Activated naive CD4-positive, alpha-beta T cell treated with anti-CD3 and anti-CD28 coated beads, Interleukin-2, amount 50 U/mL, for 72 hours (primary cell): ENCODE results near the gene SCFD2. TPM values are rescaled to one million over a fixed set of nuclear protein-coding genes. Genes with fewer than 3 reads are reported as not detected.

ENCODE experiments used
- ATAC-seq, 2 donors: fragments of 150-1000 bp; cut with Tn5 transposase; 2 replicates each; pipeline ENCODE4 v1.10.0; 2021; ENCODE audit warnings: mild to moderate bottlenecking in 2 of 2, moderate library complexity in 2 of 2
- DNase-seq, 2 donors: peaks; one replicate each; pipeline ENCODE4 v3.0.0; 2021 to 2022; ENCODE audit warnings: low spot score in 2 of 2
- H3K27ac Mint-ChIP-seq, 2 donors: one replicate each; pipeline ENCODE4 v1.8.0; 2022; ENCODE audit warnings: mild to moderate bottlenecking in 2 of 2, mixed read lengths in 2 of 2
- H3K36me3 Mint-ChIP-seq, 2 donors: one replicate each; pipeline ENCODE4 v1.8.0; 2022; ENCODE audit warnings: mixed read lengths in 2 of 2
- H3K9me3 Mint-ChIP-seq, 2 donors: one replicate each; pipeline ENCODE4 v1.8.0; 2022; ENCODE audit warnings: mixed read lengths in 2 of 2
- total RNA-seq, 2 donors: library from RNA; stranded (reverse); gene quantifications; one replicate each; pipeline ENCODE4 v1.2.3, GENCODE V29; 2022

SCFD2 gene
- total RNA-seq, 2 donors from 2014 or later, result 15.6 to 29.1 TPM

- ATAC-seq (no peak), DNase-seq (no peak)
- H3K27ac Mint-ChIP-seq, result no peak overlapping the region
- no peaks in the 10 kb centered on the region for H3K9me3 Mint-ChIP-seq
- H3K36me3 Mint-ChIP-seq, result peaks cover 6 to 20% of the 10 kb centered on the region in 2 donors
These were observed 413.3 kb downstream of the SCFD2 start for GRCh38 chr4:52952540-52952939.

GRCh38 chr4:52951016-52951415, 414.8 kb downstream of the SCFD2 start:
- ATAC-seq, result no peak
- Mint-ChIP-seq H3K36me3 (peaks cover 6 to 20% of the 10 kb centered on the region in 2 donors), H3K27ac (no peak overlapping the region), H3K9me3 (no peaks in the 10 kb centered on the region)
- no peak for DNase-seq

GRCh38 chr4:52950226-52950625, 415.6 kb downstream of the SCFD2 start:
- H3K27ac Mint-ChIP-seq, result no peak overlapping the region
- peaks cover 6 to 20% of the 10 kb centered on the region in 2 donors for H3K36me3 Mint-ChIP-seq
- no peak for DNase-seq
- ATAC-seq, result no peak
- no peaks in the 10 kb centered on the region for H3K9me3 Mint-ChIP-seq

- Mint-ChIP-seq H3K36me3 (peaks cover 6 to 18% of the 10 kb centered on the region in 2 donors), H3K9me3 (no peaks in the 10 kb centered on the region), H3K27ac (no peak overlapping the region)
- DNase-seq (no peak), ATAC-seq (no peak)
These were observed 416.5 kb downstream of the SCFD2 start for GRCh38 chr4:52949336-52949735.

- no peaks in the 10 kb centered on the region for H3K9me3 Mint-ChIP-seq
- H3K27ac Mint-ChIP-seq, result no peak overlapping the region
- H3K36me3 Mint-ChIP-seq, result peaks cover 6 to 15% of the 10 kb centered on the region in 2 donors
- no peak for DNase-seq
- ATAC-seq, result no peak
These were observed 417.8 kb downstream of the SCFD2 start for GRCh38 chr4:52948057-52948423.

- H3K27ac Mint-ChIP-seq, result no peak overlapping the region
- H3K9me3 Mint-ChIP-seq, result no peaks in the 10 kb centered on the region
- no peak for DNase-seq
- ATAC-seq, result no peak
- peaks cover 6 to 15% of the 10 kb centered on the region in 2 donors for H3K36me3 Mint-ChIP-seq
These were observed 418.3 kb downstream of the SCFD2 start for GRCh38 chr4:52947401-52948056.

GRCh38 chr4:52946855-52947254, 419.0 kb downstream of the SCFD2 start:
- Mint-ChIP-seq H3K36me3 (peaks cover 6 to 15% of the 10 kb centered on the region in 2 donors), H3K9me3 (no peaks in the 10 kb centered on the region), H3K27ac (no peak overlapping the region)
- no peak for DNase-seq
- no peak for ATAC-seq

- no peak overlapping the region for H3K27ac Mint-ChIP-seq
- no peaks in the 10 kb centered on the region for H3K9me3 Mint-ChIP-seq
- no peak for ATAC-seq
These were observed 419.9 kb downstream of the SCFD2 start for GRCh38 chr4:52945982-52946381.

GRCh38 chr4:52945326-52945898, 420.4 kb downstream of the SCFD2 start:
- H3K36me3 Mint-ChIP-seq, result peaks cover 5 to 6% of the 10 kb centered on the region in 2 donors
- no peak for DNase-seq
- ATAC-seq, result no peak
- no peak overlapping the region for H3K27ac Mint-ChIP-seq
- H3K9me3 Mint-ChIP-seq, result no peaks in the 10 kb centered on the region

More at GRCh38 chr4:52945982-52946381, 419.9 kb downstream of the SCFD2 start:
- no peak for DNase-seq
- peaks cover 6 to 8% of the 10 kb centered on the region in 2 donors for H3K36me3 Mint-ChIP-seq

GRCh38 chr4:52943677-52944076, 422.2 kb downstream of the SCFD2 start:
- no peaks in the 10 kb centered on the region for H3K9me3 Mint-ChIP-seq
- DNase-seq (no peak), ATAC-seq (no peak)
- H3K27ac Mint-ChIP-seq, result no peak overlapping the region
- peaks cover 0 to 5% of the 10 kb centered on the region in 2 donors for H3K36me3 Mint-ChIP-seq

- DNase-seq (no peak), ATAC-seq (no peak)
- Mint-ChIP-seq H3K27ac (no peak overlapping the region), H3K36me3 (peaks cover 0 to 5% of the 10 kb centered on the region in 2 donors), H3K9me3 (no peaks in the 10 kb centered on the region)
These were observed 422.9 kb downstream of the SCFD2 start for GRCh38 chr4:52942936-52943335.

GRCh38 chr4:52941450-52941849, 424.4 kb downstream of the SCFD2 start:
- H3K9me3 Mint-ChIP-seq, result peaks cover 0 to 5% of the 10 kb centered on the region in 2 donors
- peaks cover 7 to 12% of the 10 kb centered on the region in 2 donors for H3K36me3 Mint-ChIP-seq
- no peak for ATAC-seq
- H3K27ac Mint-ChIP-seq, result no peak overlapping the region
- no peak for DNase-seq

- Mint-ChIP-seq H3K36me3 (peaks cover 7 to 13% of the 10 kb centered on the region in 2 donors), H3K27ac (no peak overlapping the region), H3K9me3 (peaks cover 0 to 5% of the 10 kb centered on the region in 2 donors)
- DNase-seq (no peak), ATAC-seq (no peak)
These were observed 426.1 kb downstream of the SCFD2 start for GRCh38 chr4:52939739-52940138.

GRCh38 chr4:52939325-52939724, 426.5 kb downstream of the SCFD2 start:
- H3K9me3 Mint-ChIP-seq, result peaks cover 0 to 5% of the 10 kb centered on the region in 2 donors
- no peak overlapping the region for H3K27ac Mint-ChIP-seq
- ATAC-seq (no peak), DNase-seq (no peak)
- H3K36me3 Mint-ChIP-seq, result peaks cover 7 to 13% of the 10 kb centered on the region in 2 donors

- H3K36me3 Mint-ChIP-seq, result peaks cover 7 to 13% of the 10 kb centered on the region in 2 donors
- H3K27ac Mint-ChIP-seq, result no peak overlapping the region
- peaks cover 0 to 5% of the 10 kb centered on the region in 2 donors for H3K9me3 Mint-ChIP-seq
- ATAC-seq, result no peak
- DNase-seq, result no peak
These were observed 428.0 kb downstream of the SCFD2 start for GRCh38 chr4:52937829-52938228.

- Mint-ChIP-seq H3K36me3 (peaks cover 7 to 13% of the 10 kb centered on the region in 2 donors), H3K9me3 (peaks cover 0 to 5% of the 10 kb centered on the region in 2 donors), H3K27ac (no peak overlapping the region)
- DNase-seq (no peak), ATAC-seq (no peak)
These were observed 429.1 kb downstream of the SCFD2 start for GRCh38 chr4:52936729-52937128.

- H3K36me3 Mint-ChIP-seq, result peaks cover 7 to 13% of the 10 kb centered on the region in 2 donors
- no peak for DNase-seq
These were observed 430.5 kb downstream of the SCFD2 start for GRCh38 chr4:52935317-52935716.

GRCh38 chr4:52933738-52934137, 432.1 kb downstream of the SCFD2 start:
- Mint-ChIP-seq H3K36me3 (peaks cover 7 to 8% of the 10 kb centered on the region in 2 donors), H3K9me3 (peaks cover 0 to 5% of the 10 kb centered on the region in 2 donors), H3K27ac (no peak overlapping the region)
- DNase-seq (no peak), ATAC-seq (no peak)

More at GRCh38 chr4:52935317-52935716, 430.5 kb downstream of the SCFD2 start:
- ATAC-seq, result no peak
- H3K9me3 Mint-ChIP-seq, result peaks cover 0 to 5% of the 10 kb centered on the region in 2 donors
- H3K27ac Mint-ChIP-seq, result no peak overlapping the region
